ENCODE data around the gene KIF1A.
"Not testable (repeated sequence)": the region's sequence is repeated elsewhere in the genome, so short reads cannot be mapped to it uniquely, and the experiment has no call there.

Gene KIF1A

GRCh38 chr2:240780023-240780700 is 39.9 kb downstream of the KIF1A start:
- no peak for TF ChIP-seq GABPA (IDR thresholded peaks at IDR 0.05; ENCODE audit: low read depth)
- TF ChIP-seq REST (IDR thresholded peaks at IDR 0.05; ENCODE audit: insufficient replicate concordance, low read depth): no peak
- no peak for TF ChIP-seq CTCF (IDR thresholded peaks at IDR 0.05; ENCODE audit: insufficient read depth, low read length)
- no peak for TF ChIP-seq SPI1 (IDR thresholded peaks at IDR 0.05; ENCODE audit: borderline replicate concordance, low read depth)
- TF ChIP-seq POLR2AphosphoS5 (IDR thresholded peaks at IDR 0.05; ENCODE audit: low read depth): no peak
- Histone ChIP-seq H3K4me3 (replicated peaks; ENCODE audit: insufficient read depth, low read length) (no peak overlapping the region), H3K27me3 (ENCODE audit: insufficient read depth, poor library complexity, severe bottlenecking) (no peaks in the 10 kb centered on the region), H3K27ac (replicated peaks) (no peak overlapping the region)
- no peak for DNase-seq (ENCODE audit: low read depth in 1 of 2, low spot score in 1 of 2)

- peak in 1 of 2 experiments; percentile 44 for DNase-seq (ENCODE audit: low read depth in 1 of 2, low spot score in 1 of 2)
- H3K27me3 ChIP-seq (ENCODE audit: insufficient read depth, poor library complexity, severe bottlenecking); H3K27ac ChIP-seq (replicated peaks); H3K4me3 ChIP-seq (replicated peaks; ENCODE audit: insufficient read depth, low read length): not testable (repeated sequence)
- peak; percentile 48 for TF ChIP-seq SPI1 (IDR thresholded peaks at IDR 0.05; ENCODE audit: borderline replicate concordance, low read depth)
Observed at GRCh38 chr2:240779250-240779832, 40.7 kb downstream of the KIF1A start.

GRCh38 chr2:240778426-240778825 is 41.6 kb downstream of the KIF1A start:
- Histone ChIP-seq H3K4me3 (replicated peaks; ENCODE audit: insufficient read depth, low read length) (no peak overlapping the region), H3K27ac (replicated peaks) (no peak overlapping the region), H3K27me3 (ENCODE audit: insufficient read depth, poor library complexity, severe bottlenecking) (no peaks in the 10 kb centered on the region)
- DNase-seq (ENCODE audit: low read depth in 1 of 2, low spot score in 1 of 2): no peak
- TF ChIP-seq GABPA (IDR thresholded peaks at IDR 0.05; ENCODE audit: low read depth): no peak
- TF ChIP-seq REST (IDR thresholded peaks at IDR 0.05; ENCODE audit: insufficient replicate concordance, low read depth): no peak
- no peak for TF ChIP-seq POLR2AphosphoS5 (IDR thresholded peaks at IDR 0.05; ENCODE audit: low read depth)
- no peak for TF ChIP-seq CTCF (IDR thresholded peaks at IDR 0.05; ENCODE audit: insufficient read depth, low read length)
- no peak for TF ChIP-seq SPI1 (IDR thresholded peaks at IDR 0.05; ENCODE audit: borderline replicate concordance, low read depth)

- H3K27ac ChIP-seq (replicated peaks): no peak overlapping the region
- TF ChIP-seq SPI1 (IDR thresholded peaks at IDR 0.05; ENCODE audit: borderline replicate concordance, low read depth): no peak
- no peak for TF ChIP-seq REST (IDR thresholded peaks at IDR 0.05; ENCODE audit: insufficient replicate concordance, low read depth)
- TF ChIP-seq GABPA (IDR thresholded peaks at IDR 0.05; ENCODE audit: low read depth): no peak
- TF ChIP-seq POLR2AphosphoS5 (IDR thresholded peaks at IDR 0.05; ENCODE audit: low read depth): no peak
- no peak for TF ChIP-seq CTCF (IDR thresholded peaks at IDR 0.05; ENCODE audit: insufficient read depth, low read length)
- no peaks in the 10 kb centered on the region for H3K27me3 ChIP-seq (ENCODE audit: insufficient read depth, poor library complexity, severe bottlenecking)
Observed at GRCh38 chr2:240777456-240778212, 42.4 kb downstream of the KIF1A start.

More at GRCh38 chr2:240777456-240778212, 42.4 kb downstream of the KIF1A start:
- H3K4me3 ChIP-seq (replicated peaks; ENCODE audit: insufficient read depth, low read length): no peak overlapping the region
- no peak for DNase-seq (ENCODE audit: low read depth in 1 of 2, low spot score in 1 of 2)

All from HL-60 (cell line).